ENCODE results near the gene DNAH9.

DNAH9 gene

GRCh38 chr17:11780621-11781020 is 182.4 kb downstream of the DNAH9 start:
- no peak for DNase-seq

GRCh38 chr17:11786711-11787438 is 188.6 kb downstream of the DNAH9 start:
- no peak for DNase-seq

- no peak for DNase-seq
These were observed 197.6 kb downstream of the DNAH9 start for GRCh38 chr17:11795906-11796305.

GRCh38 chr17:11797803-11798202 is 199.5 kb downstream of the DNAH9 start:
- DNase-seq = no peak

- DNase-seq = no peak
These were observed 205.1 kb downstream of the DNAH9 start for GRCh38 chr17:11803231-11803969.

- no peak for DNase-seq
These were observed 206.9 kb downstream of the DNAH9 start for GRCh38 chr17:11805138-11805537.

- DNase-seq = no peak
These were observed 207.7 kb downstream of the DNAH9 start for GRCh38 chr17:11805952-11806351.

- DNase-seq = no peak
These were observed 209.3 kb downstream of the DNAH9 start for GRCh38 chr17:11807606-11808005.

GRCh38 chr17:11813278-11813677 is 215.0 kb downstream of the DNAH9 start:
- DNase-seq = no peak

- no peak for DNase-seq
These were observed 215.6 kb downstream of the DNAH9 start for GRCh38 chr17:11813871-11814270.

- no peak for DNase-seq
These were observed 216.5 kb downstream of the DNAH9 start for GRCh38 chr17:11814655-11815262.

- no peak for DNase-seq
These were observed 218.1 kb downstream of the DNAH9 start for GRCh38 chr17:11816409-11816808.

- no peak for DNase-seq
These were observed 225.6 kb downstream of the DNAH9 start for GRCh38 chr17:11823862-11824261.

- no peak for DNase-seq
These were observed 227.4 kb downstream of the DNAH9 start for GRCh38 chr17:11825572-11826209.

- DNase-seq = no peak
These were observed 234.3 kb downstream of the DNAH9 start for GRCh38 chr17:11832401-11833137.

GRCh38 chr17:11836508-11836907 is 238.2 kb downstream of the DNAH9 start:
- no peak for DNase-seq

GRCh38 chr17:11840052-11840451 is 241.8 kb downstream of the DNAH9 start:
- no peak for DNase-seq

- no peak for DNase-seq
These were observed 242.6 kb downstream of the DNAH9 start for GRCh38 chr17:11840831-11841230.

GRCh38 chr17:11848330-11848729 is 250.1 kb downstream of the DNAH9 start:
- DNase-seq = no peak

- DNase-seq = no peak
These were observed 254.0 kb downstream of the DNAH9 start for GRCh38 chr17:11852231-11852630.

- DNase-seq = no peak
These were observed 254.6 kb downstream of the DNAH9 start for GRCh38 chr17:11852912-11853311.

GRCh38 chr17:11853321-11854151 is 255.3 kb downstream of the DNAH9 start:
- no peak for DNase-seq
